Camera-type eye (tissue), 1 donor: ENCODE data around the gene DSCAML1. TPM values are rescaled to one million over a fixed set of nuclear protein-coding genes. Genes with fewer than 3 reads are reported as not detected.

Source experiments
- total RNA-seq: library from RNA; depleted of rRNA; stranded (reverse); fragments of >200 nt; gene quantifications from one replicate; pipeline ENCODE4 v1.2.3, GENCODE V29; 2014

Gene DSCAML1, protein sequence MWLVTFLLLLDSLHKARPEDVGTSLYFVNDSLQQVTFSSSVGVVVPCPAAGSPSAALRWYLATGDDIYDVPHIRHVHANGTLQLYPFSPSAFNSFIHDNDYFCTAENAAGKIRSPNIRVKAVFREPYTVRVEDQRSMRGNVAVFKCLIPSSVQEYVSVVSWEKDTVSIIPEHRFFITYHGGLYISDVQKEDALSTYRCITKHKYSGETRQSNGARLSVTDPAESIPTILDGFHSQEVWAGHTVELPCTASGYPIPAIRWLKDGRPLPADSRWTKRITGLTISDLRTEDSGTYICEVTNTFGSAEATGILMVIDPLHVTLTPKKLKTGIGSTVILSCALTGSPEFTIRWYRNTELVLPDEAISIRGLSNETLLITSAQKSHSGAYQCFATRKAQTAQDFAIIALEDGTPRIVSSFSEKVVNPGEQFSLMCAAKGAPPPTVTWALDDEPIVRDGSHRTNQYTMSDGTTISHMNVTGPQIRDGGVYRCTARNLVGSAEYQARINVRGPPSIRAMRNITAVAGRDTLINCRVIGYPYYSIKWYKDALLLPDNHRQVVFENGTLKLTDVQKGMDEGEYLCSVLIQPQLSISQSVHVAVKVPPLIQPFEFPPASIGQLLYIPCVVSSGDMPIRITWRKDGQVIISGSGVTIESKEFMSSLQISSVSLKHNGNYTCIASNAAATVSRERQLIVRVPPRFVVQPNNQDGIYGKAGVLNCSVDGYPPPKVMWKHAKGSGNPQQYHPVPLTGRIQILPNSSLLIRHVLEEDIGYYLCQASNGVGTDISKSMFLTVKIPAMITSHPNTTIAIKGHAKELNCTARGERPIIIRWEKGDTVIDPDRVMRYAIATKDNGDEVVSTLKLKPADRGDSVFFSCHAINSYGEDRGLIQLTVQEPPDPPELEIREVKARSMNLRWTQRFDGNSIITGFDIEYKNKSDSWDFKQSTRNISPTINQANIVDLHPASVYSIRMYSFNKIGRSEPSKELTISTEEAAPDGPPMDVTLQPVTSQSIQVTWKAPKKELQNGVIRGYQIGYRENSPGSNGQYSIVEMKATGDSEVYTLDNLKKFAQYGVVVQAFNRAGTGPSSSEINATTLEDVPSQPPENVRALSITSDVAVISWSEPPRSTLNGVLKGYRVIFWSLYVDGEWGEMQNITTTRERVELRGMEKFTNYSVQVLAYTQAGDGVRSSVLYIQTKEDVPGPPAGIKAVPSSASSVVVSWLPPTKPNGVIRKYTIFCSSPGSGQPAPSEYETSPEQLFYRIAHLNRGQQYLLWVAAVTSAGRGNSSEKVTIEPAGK (N-terminal part only)
- 18.0 TPM for total RNA-seq

DNA sequence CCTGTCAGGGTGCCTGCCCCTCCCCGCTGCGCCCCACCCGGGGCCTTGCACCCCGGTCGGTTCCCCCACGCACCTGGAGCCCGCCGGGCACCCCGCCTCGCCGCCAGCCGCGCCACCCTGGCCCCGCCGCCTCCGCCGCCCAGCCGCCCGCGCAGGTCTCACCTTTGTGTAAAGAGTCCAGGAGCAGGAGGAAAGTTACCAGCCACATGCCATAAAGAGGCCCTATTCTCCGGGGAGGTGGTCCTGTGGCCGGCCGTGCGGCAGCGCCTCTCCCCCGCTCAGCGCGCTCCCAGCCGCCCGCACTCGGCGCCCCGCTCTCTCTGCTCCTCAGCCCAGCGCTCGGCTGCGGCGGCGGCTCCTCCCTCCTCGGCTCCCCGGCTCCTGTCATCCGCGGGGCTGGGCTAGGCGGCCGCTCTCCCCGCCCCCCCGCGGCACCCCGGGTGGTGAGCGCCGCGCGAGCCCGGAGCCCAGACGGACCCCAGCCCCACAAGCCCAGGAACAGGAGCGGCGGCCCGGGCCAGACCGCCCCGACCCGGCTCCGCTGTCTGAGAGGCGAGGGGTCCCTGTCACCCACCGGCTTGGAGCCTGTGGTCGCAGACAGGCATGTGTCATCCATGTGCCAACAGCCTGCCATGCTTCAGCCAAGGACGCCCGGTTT lies at the start of gene DSCAML1:
Gene DSCAML1 (minus strand): TSS at position 345 of the 658 bp plus-strand sequence. CDS start 137 bp downstream, at position 208.

DNA sequence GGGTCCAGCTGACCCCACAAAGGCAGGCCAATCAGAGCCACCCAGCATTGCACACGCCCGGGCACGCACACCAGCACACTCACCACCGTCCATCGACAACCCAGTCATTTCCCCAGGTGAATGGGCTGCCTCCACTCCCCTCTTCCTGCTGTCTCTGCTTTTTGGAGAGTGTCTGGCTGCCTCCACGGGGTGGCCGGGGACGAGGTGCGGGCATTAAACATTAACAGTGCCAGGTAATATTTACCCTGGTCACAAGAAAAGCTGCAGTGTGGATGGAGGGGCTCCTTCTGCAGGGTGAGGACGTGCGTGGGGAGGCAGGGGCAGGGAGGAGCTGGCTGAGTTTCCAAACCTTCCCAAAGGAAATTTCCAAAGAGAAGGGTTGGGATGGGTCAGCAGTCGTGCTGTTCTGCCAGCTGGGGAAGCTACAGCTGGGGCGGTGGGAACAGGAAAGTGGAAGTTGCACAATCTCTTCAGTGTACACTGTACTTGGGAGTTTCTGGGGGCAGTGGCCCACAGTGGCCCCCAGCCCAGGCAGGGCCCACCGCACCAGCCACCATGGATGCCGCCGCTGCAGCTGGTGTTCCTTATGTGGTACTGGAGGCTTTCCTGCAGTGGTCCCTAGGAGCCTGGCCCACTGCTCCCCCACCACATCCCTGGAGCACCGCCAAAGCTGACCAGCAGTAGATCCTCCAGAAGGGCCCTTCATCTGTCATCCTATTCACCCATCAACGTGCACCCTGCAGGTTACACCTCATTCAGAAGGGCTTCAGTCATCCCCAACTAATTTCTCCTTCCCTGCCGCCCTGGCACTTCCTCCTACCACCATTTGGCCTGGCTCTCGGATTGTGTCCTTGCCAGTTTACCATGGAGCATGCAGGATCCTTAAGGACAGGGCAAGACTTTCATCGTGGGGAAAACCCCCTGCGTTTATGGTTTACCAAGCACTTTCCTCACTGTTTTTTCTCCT lies 27.8 kb upstream of the DSCAML1 start, which contains the start of gene FXYD2:
Gene FXYD2 (minus strand): TSS at position 174 of the 967 bp plus-strand sequence. CDS start 66 bp downstream, at position 108.

Other genes starting within 250 kb of the DSCAML1 start
- gene FXYD2, start 27.5 kb upstream of the DSCAML1 start, total RNA-seq = 2.6 TPM
- gene FXYD6, start 79.4 kb upstream of the DSCAML1 start, total RNA-seq = 103 TPM
- 1.7 TPM for gene TMPRSS13, start 132.2 kb upstream of the DSCAML1 start, total RNA-seq
- gene IL10RA, start 189.2 kb upstream of the DSCAML1 start, total RNA-seq = 4.2 TPM